CD4-positive, alpha-beta T cell treated with Interleukin-21 for 1 hour (primary cell): ENCODE data around the gene ZNF783.
"Not testable (repeated sequence)": the region's sequence is repeated elsewhere in the genome, so short reads cannot be mapped to it uniquely, and the experiment has no call there.

Experiments used
- DNase-seq: peaks from one replicate; pipeline ENCODE4 v3.0.0-alpha.2; 2020

ZNF783 gene

GRCh38 chr7:149261829-149262617, at the start of gene ZNF783:
Gene ZNF783 (plus strand): TSS chr7:149262196. CDS start chr7:149262334, 138 bp downstream.
- peak; percentile 89 for DNase-seq

- DNase-seq, result no peak
These were observed 47.8 kb upstream of the ZNF783 start for GRCh38 chr7:149214020-149214720.

- no peak for DNase-seq
These were observed 45.6 kb upstream of the ZNF783 start for GRCh38 chr7:149216402-149216801.

DNA sequence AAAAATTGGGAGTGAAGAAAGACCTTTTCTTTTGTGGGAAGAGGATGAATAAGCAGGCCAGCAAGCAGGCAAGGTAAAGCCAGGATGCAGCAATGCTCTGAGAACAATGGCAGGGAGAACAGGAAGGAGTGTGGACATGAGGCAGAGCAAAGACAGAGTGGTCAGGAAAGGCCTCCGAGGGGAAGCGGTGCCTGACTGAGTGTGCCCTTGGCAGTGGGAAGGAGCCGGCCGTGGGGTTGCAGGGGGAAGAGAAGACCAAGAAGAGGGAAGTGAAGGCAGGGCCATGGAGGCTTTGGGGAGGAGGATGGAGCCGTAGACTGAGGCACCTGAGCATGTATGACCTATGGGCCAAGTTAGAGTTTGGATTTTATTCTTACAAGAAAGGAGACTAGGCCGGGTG, 44.4 kb upstream of the ZNF783 start:
- no peak for DNase-seq

DNA sequence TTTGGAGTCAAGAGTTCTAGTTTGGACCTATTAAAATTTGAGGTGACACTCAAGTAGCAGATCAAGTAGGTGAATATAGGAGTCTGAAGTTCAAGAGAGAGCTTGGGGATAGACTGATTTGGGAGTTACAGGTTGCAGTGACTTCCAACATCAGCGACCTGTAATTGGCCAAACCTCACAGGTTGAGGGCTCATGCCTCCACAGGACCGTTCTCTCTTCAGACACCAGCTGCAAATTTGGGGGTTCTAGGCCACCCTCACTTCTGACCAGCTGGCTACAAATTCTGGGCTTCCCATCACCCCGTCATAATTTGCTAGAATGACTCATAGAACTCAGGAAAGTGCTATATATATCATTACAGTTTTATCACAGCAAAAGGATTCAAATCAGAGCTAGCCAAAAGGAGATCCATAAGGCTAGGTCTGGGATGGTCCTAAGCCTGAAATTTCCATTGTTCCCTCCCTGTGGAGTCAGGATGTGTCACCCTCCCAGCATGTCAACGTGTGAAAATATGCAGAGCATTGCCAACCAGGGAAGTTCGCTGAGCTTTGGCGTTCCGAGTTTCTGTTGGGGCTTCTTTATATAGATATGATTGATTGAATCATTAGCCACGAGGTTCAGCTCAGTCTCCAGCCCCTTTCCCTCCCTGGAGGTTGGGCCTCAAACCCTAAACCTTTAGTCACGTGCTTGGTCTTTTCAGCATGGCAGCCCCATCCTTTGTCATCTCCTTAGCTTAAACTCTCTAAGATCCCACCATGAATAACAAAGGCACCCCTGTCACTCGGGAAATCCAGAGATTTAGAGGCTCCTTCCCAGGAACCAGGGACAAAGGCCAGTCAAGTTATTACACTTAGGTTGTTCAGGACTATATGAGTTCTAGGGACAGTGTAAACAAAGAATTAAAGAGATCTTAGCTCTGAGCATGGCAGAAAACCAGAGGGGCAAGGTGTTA, 43.3 kb upstream of the ZNF783 start:
- DNase-seq, result no peak

- no peak for DNase-seq
These were observed 41.5 kb upstream of the ZNF783 start for GRCh38 chr7:149220534-149220933.

GRCh38 chr7:149223176-149223575, 38.8 kb upstream of the ZNF783 start:
- DNase-seq, result no peak

DNA sequence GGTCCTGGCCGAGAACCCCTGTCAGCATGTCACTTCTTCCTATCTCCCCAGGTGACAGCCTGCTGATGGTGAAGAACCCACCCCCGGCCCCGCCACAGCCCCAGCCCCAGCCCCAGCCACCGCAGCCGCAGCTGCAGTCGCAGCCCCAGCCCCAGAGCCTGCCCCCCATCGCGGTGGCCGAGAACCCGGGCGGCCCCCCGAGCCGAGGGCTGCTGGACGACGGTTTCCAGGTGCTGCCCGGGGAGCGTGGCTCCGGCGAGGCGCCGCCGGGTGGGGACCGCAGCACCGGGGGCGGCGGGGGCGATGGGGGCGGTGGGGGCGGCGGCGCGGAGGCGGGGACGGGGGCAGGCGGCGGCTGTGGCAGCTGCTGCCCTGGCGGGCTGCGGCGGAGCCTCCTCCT, 38.2 kb upstream of the ZNF783 start:
- DNase-seq, result no peak

- no peak for DNase-seq
These were observed 37.6 kb upstream of the ZNF783 start for GRCh38 chr7:149224352-149224751.

DNA sequence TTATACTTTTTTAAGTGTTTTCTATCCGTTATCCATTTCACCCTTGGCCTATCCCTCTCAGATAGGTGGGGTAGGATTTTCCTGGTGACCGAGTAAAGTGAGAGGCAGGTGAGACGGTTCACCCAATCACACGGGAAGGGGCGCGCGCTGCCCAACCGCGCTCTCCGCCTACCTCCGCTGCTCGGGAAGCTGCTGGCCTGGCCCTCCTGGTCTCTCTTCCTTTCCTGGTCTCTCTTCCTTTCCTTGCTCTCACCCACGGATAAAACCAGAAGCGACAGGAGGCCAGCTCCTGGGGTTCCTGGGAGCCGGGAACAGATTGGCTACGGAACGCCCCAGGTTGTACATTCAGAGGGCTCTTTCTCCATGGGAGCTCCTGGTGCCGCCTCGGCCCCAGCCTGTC, 36.9 kb upstream of the ZNF783 start:
- DNase-seq, result no peak

DNA sequence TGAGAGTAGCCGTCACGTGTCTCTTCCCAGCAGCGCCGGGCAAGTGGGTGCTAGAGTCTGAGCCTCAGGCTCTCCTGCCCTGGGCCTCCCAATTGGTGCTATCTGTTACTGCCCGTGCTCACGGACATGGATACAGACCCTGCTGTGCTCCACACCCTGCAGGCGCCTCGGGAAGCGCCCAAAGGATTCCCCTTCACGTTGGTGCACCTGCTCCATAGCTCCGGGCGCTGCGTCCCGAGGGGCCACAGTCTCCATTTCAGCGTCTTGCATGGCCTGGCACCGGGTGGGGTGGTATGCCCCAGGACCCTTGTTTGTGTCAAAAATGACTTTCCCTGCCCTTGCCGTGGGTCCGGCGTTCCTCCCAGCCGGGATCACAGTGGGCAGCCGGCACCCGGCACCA, 36.3 kb upstream of the ZNF783 start:
- no peak for DNase-seq

GRCh38 chr7:149226366-149226765, 35.6 kb upstream of the ZNF783 start:
- not testable (repeated sequence) for DNase-seq

GRCh38 chr7:149226840-149227494, 35.0 kb upstream of the ZNF783 start:
- no peak for DNase-seq

- no peak for DNase-seq
These were observed 33.0 kb upstream of the ZNF783 start for GRCh38 chr7:149228831-149229471.

DNA sequence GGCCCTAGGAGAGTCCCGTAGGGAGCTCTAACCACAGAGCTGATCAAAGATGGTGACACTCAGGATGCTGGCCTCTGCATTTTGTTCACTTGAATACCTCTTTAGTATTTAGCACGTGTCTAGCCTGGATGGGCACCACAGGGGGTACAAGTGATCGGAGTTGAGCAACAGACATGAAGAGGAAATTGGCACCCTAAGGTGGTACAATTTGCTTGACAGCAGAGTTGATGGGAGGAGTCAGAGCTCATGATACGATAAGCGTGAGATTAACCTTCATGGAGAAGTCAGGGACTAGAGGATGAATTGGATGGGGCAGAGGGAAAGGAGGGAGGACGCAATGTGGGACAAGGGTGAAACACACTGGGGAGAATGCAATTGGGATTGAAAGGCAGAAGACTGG, 32.5 kb upstream of the ZNF783 start:
- DNase-seq, result no peak

GRCh38 chr7:149232362-149232761, 29.6 kb upstream of the ZNF783 start:
- no peak for DNase-seq

GRCh38 chr7:149233655-149234204, 28.3 kb upstream of the ZNF783 start:
- DNase-seq, result not testable (repeated sequence)

DNA sequence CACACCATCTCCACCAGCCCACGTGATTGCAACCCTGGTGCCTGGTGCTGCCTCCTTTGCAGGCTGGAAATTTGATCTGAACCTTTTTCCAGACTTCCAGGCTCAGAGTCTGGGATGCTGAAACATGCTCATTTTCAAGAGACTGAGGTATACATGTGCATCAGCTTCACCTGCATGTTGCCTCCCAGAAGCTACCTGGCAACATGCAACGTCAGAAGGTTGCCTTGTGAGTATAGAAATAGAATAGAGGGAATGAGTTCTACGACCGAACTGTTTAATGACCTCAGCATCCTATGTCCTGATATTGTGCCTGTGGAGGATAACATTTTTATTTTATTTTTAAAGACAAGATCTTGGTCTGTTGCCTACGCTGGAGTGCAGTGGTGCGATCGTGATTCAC, 24.5 kb upstream of the ZNF783 start:
- no peak for DNase-seq

- DNase-seq, result no peak
These were observed 23.9 kb upstream of the ZNF783 start for GRCh38 chr7:149238051-149238450.

GRCh38 chr7:149239345-149240143, 22.5 kb upstream of the ZNF783 start, which contains the start of gene ZNF212:
Gene ZNF212 (plus strand): TSS chr7:149239651. CDS start chr7:149239779, 128 bp downstream.
- DNase-seq, result peak; percentile 89

- DNase-seq, result no peak
These were observed 21.4 kb upstream of the ZNF783 start for GRCh38 chr7:149240637-149241036.
